ENCODE results near the gene PRDM16. TPM values are rescaled to one million over a fixed set of nuclear protein-coding genes. Genes with fewer than 3 reads are reported as not detected.

The PRDM16 gene
- total RNA-seq, 2 donors from 2014 or later = not detected

GRCh38 chr1:3312310-3312897 lies 243.4 kb downstream of the PRDM16 start:
- Mint-ChIP-seq H3K27me3 (peaks cover 15% of the 10 kb centered on the region), H3K9me3 (peaks cover 7% of the 10 kb centered on the region), H3K36me3 (ENCODE audit: low read depth) (no peaks in the 10 kb centered on the region), H3K4me3 (no peak overlapping the region), H3K27ac (no peak overlapping the region), H3K4me1 (peaks cover 9% of the 10 kb centered on the region)
- ATAC-seq (replicated peaks) = no peak

- peaks cover 7% of the 10 kb centered on the region for H3K9me3 Mint-ChIP-seq
- peak; percentile 92 for ATAC-seq (replicated peaks)
- peaks cover 15% of the 10 kb centered on the region for H3K27me3 Mint-ChIP-seq
- H3K27ac Mint-ChIP-seq = no peak overlapping the region
- H3K4me3 Mint-ChIP-seq = no peak overlapping the region
- H3K4me1 Mint-ChIP-seq = peaks cover 9% of the 10 kb centered on the region
- H3K36me3 Mint-ChIP-seq (ENCODE audit: low read depth) = no peaks in the 10 kb centered on the region
Measured at GRCh38 chr1:3312898-3313575, 244.0 kb downstream of the PRDM16 start.

- peaks cover 9% of the 10 kb centered on the region for H3K4me1 Mint-ChIP-seq
- no peak overlapping the region for H3K27ac Mint-ChIP-seq
- no peaks in the 10 kb centered on the region for H3K36me3 Mint-ChIP-seq (ENCODE audit: low read depth)
- no peak for ATAC-seq (replicated peaks)
- H3K27me3 Mint-ChIP-seq = peaks cover 15% of the 10 kb centered on the region
- H3K9me3 Mint-ChIP-seq = peaks cover 7% of the 10 kb centered on the region
- no peak overlapping the region for H3K4me3 Mint-ChIP-seq
Measured at GRCh38 chr1:3313576-3313950, 244.6 kb downstream of the PRDM16 start.

GRCh38 chr1:3314491-3315381 lies 245.7 kb downstream of the PRDM16 start:
- H3K27ac Mint-ChIP-seq = peak overlapping the region; percentile 18
- H3K27me3 Mint-ChIP-seq = peaks cover 11% of the 10 kb centered on the region
- H3K4me1 Mint-ChIP-seq = peaks cover 9% of the 10 kb centered on the region
- ATAC-seq (replicated peaks) = no peak
- peaks cover 7% of the 10 kb centered on the region for H3K9me3 Mint-ChIP-seq
- no peak overlapping the region for H3K4me3 Mint-ChIP-seq
- H3K36me3 Mint-ChIP-seq (ENCODE audit: low read depth) = no peaks in the 10 kb centered on the region

GRCh38 chr1:3315399-3316339 lies 246.7 kb downstream of the PRDM16 start:
- H3K4me3 Mint-ChIP-seq = no peak overlapping the region
- H3K27ac Mint-ChIP-seq = peak overlapping the region; percentile 45
- H3K36me3 Mint-ChIP-seq (ENCODE audit: low read depth) = no peaks in the 10 kb centered on the region
- H3K4me1 Mint-ChIP-seq = peaks cover 11% of the 10 kb centered on the region
- peaks cover 7% of the 10 kb centered on the region for H3K9me3 Mint-ChIP-seq
- no peak for ATAC-seq (replicated peaks)
- peaks cover 5% of the 10 kb centered on the region for H3K27me3 Mint-ChIP-seq

- Mint-ChIP-seq H3K4me3 (no peak overlapping the region), H3K9me3 (peaks cover 7% of the 10 kb centered on the region), H3K4me1 (peaks cover 9% of the 10 kb centered on the region), H3K27ac (peak overlapping the region; percentile 45), H3K36me3 (ENCODE audit: low read depth) (no peaks in the 10 kb centered on the region), H3K27me3 (peaks cover 3% of the 10 kb centered on the region)
- peak; percentile 58 for ATAC-seq (replicated peaks)
Measured at GRCh38 chr1:3316340-3316943, 247.4 kb downstream of the PRDM16 start.

- Mint-ChIP-seq H3K9me3 (peaks cover 7% of the 10 kb centered on the region), H3K4me1 (peaks cover 9% of the 10 kb centered on the region)
Measured at GRCh38 chr1:3317456-3317855, 248.5 kb downstream of the PRDM16 start.

GRCh38 chr1:3318329-3318728 lies 249.3 kb downstream of the PRDM16 start:
- no peak for ATAC-seq (replicated peaks)
- Mint-ChIP-seq H3K27ac (no peak overlapping the region), H3K4me1 (peaks cover 9% of the 10 kb centered on the region), H3K27me3 (no peaks in the 10 kb centered on the region), H3K4me3 (no peak overlapping the region), H3K36me3 (ENCODE audit: low read depth) (no peaks in the 10 kb centered on the region), H3K9me3 (peaks cover 7% of the 10 kb centered on the region)

More at GRCh38 chr1:3317456-3317855, 248.5 kb downstream of the PRDM16 start:
- H3K27me3 Mint-ChIP-seq = peaks cover 3% of the 10 kb centered on the region
- no peak overlapping the region for H3K27ac Mint-ChIP-seq
- H3K4me3 Mint-ChIP-seq = no peak overlapping the region
- no peak for ATAC-seq (replicated peaks)
- no peaks in the 10 kb centered on the region for H3K36me3 Mint-ChIP-seq (ENCODE audit: low read depth)

- Mint-ChIP-seq H3K27me3 (no peaks in the 10 kb centered on the region), H3K9me3 (peaks cover 7% of the 10 kb centered on the region), H3K4me1 (peaks cover 9% of the 10 kb centered on the region), H3K27ac (no peak overlapping the region), H3K4me3 (no peak overlapping the region), H3K36me3 (ENCODE audit: low read depth) (no peaks in the 10 kb centered on the region)
- ATAC-seq (replicated peaks) = peak; percentile 77
Measured at GRCh38 chr1:3319874-3320245, 250.9 kb downstream of the PRDM16 start.

GRCh38 chr1:3320246-3321152 lies 251.5 kb downstream of the PRDM16 start:
- peaks cover 7% of the 10 kb centered on the region for H3K9me3 Mint-ChIP-seq
- peaks cover 9% of the 10 kb centered on the region for H3K4me1 Mint-ChIP-seq
- no peak for ATAC-seq (replicated peaks)
- H3K27me3 Mint-ChIP-seq = no peaks in the 10 kb centered on the region
- H3K4me3 Mint-ChIP-seq = no peak overlapping the region
- no peaks in the 10 kb centered on the region for H3K36me3 Mint-ChIP-seq (ENCODE audit: low read depth)
- no peak overlapping the region for H3K27ac Mint-ChIP-seq

GRCh38 chr1:3321559-3322449 lies 252.8 kb downstream of the PRDM16 start:
- Mint-ChIP-seq H3K9me3 (peaks cover under 1% of the 10 kb centered on the region), H3K27ac (no peak overlapping the region), H3K36me3 (ENCODE audit: low read depth) (no peaks in the 10 kb centered on the region), H3K27me3 (peaks cover 4% of the 10 kb centered on the region), H3K4me1 (peaks cover 4% of the 10 kb centered on the region), H3K4me3 (no peak overlapping the region)
- ATAC-seq (replicated peaks) = no peak

- Mint-ChIP-seq H3K4me1 (peaks cover 4% of the 10 kb centered on the region), H3K27me3 (peaks cover 4% of the 10 kb centered on the region), H3K9me3 (no peaks in the 10 kb centered on the region), H3K36me3 (ENCODE audit: low read depth) (no peaks in the 10 kb centered on the region), H3K27ac (no peak overlapping the region), H3K4me3 (no peak overlapping the region)
- no peak for ATAC-seq (replicated peaks)
Measured at GRCh38 chr1:3322450-3323020, 253.5 kb downstream of the PRDM16 start.

Data from activated T-helper 17 cell treated with anti-CD3 and anti-CD28 coated beads, Interleukin-2, amount 50 U/mL, for 72 hours (primary cell).